ENCODE measurements around the gene EDIL3.
"Not testable (repeated sequence)": the region's sequence is repeated elsewhere in the genome, so short reads cannot be mapped to it uniquely, and the experiment has no call there.

Gene EDIL3

DNA sequence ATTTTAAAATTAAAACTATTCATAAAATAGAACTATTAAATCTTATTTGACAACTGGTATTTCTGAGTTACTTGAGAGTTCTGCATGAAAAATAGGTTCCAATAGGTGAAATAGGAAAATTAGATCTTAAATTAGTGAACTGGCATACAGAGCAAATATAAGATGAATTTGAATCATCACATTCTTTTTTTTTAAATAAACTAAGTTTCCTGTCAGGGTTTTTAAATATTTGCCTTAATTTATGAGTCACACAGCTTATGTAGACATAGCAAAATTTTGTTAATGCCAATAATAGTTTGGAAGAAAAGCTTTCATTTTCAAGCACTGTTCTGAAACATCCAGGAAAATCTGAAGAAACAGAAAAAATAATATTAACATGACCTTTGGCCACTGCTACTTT is 352.4 kb downstream of the EDIL3 start:
- DNase-seq = no peak
- Mint-ChIP-seq H3K27me3 (no peaks in the 10 kb centered on the region), H3K27ac (no peak overlapping the region), H3K4me1 (no peaks in the 10 kb centered on the region), H3K4me3 (no peak overlapping the region), H3K9me3 (no peaks in the 10 kb centered on the region), H3K36me3 (no peaks in the 10 kb centered on the region)
- CTCF ChIA-PET = no interaction called here

DNA sequence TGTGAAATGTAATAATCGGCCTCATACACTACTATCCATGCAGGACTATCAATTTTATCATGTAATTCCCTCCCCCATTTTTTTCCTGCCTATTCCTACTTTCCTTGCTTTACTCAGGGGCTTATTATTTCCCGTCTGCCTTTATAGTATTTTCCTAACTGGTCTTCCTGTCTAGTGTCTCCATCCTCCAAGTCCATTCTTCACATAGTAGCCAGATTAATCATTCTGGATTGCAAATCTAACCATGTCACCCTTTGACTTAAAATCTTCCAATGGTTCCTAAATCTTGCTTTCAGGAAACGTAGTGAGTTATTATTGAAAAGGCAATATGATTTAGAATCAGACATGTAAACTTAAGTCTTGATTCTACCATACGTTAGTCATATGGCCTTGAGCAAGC is 356.6 kb downstream of the EDIL3 start:
- Mint-ChIP-seq H3K27ac (no peak overlapping the region), H3K4me3 (no peak overlapping the region), H3K9me3 (peaks cover 1% of the 10 kb centered on the region), H3K4me1 (no peaks in the 10 kb centered on the region), H3K36me3 (no peaks in the 10 kb centered on the region), H3K27me3 (no peaks in the 10 kb centered on the region)
- CTCF ChIA-PET = no interaction called here
- DNase-seq = no peak

DNA sequence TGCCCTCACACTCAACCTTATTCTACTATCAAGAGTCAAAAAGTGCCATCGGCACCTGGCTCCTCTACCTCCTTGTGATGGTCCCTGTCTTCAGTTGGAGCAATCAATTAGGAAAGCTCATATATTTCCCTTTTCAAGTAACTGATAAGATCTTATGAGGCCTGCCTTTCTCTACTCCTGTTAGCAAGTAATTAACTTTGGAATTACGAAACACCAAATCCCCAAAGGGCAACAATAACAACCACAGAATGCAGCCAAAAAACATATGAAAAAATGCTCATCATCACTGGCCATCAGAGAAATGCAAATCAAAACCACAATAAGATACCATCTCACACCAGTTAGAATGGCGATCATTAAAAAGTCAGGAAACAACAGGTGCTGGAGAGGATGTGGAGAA is 366.2 kb downstream of the EDIL3 start:
- H3K27me3 Mint-ChIP-seq, H3K36me3 Mint-ChIP-seq, H3K4me1 Mint-ChIP-seq, CTCF ChIA-PET, H3K27ac Mint-ChIP-seq, H3K4me3 Mint-ChIP-seq, H3K9me3 Mint-ChIP-seq, DNase-seq: not testable (repeated sequence)

DNA sequence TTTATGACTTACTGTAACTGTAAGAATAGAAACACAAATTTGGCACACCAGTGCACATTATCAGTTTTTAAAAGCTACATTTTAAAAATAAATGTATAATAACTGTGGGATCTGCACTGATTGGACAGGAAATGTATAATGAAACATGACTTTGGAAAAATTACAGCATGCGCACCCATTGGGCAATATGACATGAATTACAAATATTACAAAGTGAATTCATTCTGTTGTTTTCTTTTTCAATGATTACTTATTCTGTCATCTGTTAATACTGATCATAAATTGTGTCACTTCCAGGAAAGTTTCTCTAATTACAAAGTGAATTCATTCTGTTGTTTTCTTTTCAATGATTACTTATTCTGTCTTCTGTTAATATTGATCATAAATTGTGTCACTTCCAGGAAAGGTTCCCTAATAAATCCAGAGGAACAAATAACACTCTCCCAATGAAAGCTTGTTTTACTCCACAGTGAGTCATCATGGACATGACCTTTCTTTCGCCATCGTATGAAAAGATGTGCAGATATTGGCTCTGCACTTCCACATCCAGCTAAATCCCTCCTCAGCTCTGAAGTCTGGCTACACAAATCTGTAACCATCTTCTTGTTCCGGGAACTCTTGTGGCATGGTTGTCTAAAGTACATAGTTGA is 367.0 kb downstream of the EDIL3 start:
- CTCF ChIA-PET = no interaction called here
- H3K4me1 Mint-ChIP-seq = no peaks in the 10 kb centered on the region
- no peak overlapping the region for H3K27ac Mint-ChIP-seq
- DNase-seq = no peak
- H3K4me3 Mint-ChIP-seq = no peak overlapping the region
- no peaks in the 10 kb centered on the region for H3K36me3 Mint-ChIP-seq
- H3K27me3 Mint-ChIP-seq = no peaks in the 10 kb centered on the region
- no peaks in the 10 kb centered on the region for H3K9me3 Mint-ChIP-seq

DNA sequence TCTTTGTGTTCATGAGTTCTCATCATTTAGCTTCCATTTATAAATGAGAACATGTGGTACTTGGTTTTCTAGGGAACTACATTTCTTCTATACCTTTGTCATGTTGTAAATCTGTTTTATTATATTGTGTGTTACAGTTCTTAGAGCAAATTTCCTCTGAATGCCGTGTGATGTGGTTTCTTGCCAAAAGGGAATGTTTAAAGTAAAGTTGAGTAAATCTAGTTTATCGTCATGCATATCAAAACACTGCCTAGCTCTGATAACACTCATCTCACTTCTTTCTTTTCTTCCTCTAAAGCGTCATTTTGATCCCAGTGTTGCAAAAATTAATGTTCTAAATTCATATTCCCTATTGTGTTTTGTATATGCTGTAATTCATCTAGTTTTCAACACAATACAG is 368.6 kb downstream of the EDIL3 start:
- H3K27ac Mint-ChIP-seq = no peak overlapping the region
- H3K4me1 Mint-ChIP-seq = no peaks in the 10 kb centered on the region
- no peaks in the 10 kb centered on the region for H3K36me3 Mint-ChIP-seq
- CTCF ChIA-PET = no interaction called here
- H3K4me3 Mint-ChIP-seq = no peak overlapping the region
- no peaks in the 10 kb centered on the region for H3K9me3 Mint-ChIP-seq
- H3K27me3 Mint-ChIP-seq = no peaks in the 10 kb centered on the region
- DNase-seq = no peak

DNA sequence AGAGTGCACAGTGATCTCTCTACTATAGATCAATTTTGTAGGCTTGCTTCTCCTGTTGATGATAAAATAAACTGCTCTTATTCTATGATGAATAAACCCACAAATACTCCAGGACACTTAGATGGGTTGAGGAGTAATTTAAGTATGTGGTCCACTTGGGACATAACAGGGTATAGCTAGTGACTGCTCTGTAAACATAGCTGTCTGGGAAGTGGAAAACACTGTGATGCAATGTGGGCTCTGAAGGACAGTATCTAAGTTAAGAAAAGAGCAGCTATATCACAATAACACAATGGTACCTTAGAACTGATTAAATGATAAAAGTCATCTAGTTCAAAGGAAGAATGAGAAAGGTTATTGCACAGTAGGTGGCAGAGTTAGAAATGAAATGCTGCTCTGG is 369.7 kb downstream of the EDIL3 start:
- no peaks in the 10 kb centered on the region for H3K27me3 Mint-ChIP-seq
- H3K4me1 Mint-ChIP-seq = no peaks in the 10 kb centered on the region
- CTCF ChIA-PET = no interaction called here
- no peaks in the 10 kb centered on the region for H3K9me3 Mint-ChIP-seq
- H3K27ac Mint-ChIP-seq = no peak overlapping the region
- no peaks in the 10 kb centered on the region for H3K36me3 Mint-ChIP-seq
- H3K4me3 Mint-ChIP-seq = no peak overlapping the region
- DNase-seq = no peak

DNA sequence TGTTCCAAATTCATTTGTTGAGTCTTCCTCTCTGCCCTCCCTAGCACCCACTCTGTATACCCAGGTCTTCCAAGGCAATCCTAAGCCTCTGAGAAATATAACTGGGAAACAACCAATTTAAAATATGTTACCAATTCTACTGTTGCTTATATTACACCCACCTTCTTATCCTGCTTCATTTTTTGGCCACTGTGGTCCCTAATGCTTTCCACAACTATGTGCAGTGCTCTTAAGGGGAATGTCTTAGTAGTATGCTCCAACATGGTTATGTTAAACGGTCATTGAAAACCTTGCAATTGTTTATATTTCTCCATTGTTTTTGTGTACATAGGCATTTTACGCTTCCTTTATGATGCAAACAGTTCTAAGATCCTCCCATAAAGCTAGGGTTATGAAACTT is 390.9 kb downstream of the EDIL3 start:
- Mint-ChIP-seq H3K27me3 (no peaks in the 10 kb centered on the region), H3K9me3 (no peaks in the 10 kb centered on the region), H3K4me3 (no peak overlapping the region), H3K4me1 (no peaks in the 10 kb centered on the region), H3K27ac (no peak overlapping the region), H3K36me3 (no peaks in the 10 kb centered on the region)
- DNase-seq = no peak
- CTCF ChIA-PET = no interaction called here

DNA sequence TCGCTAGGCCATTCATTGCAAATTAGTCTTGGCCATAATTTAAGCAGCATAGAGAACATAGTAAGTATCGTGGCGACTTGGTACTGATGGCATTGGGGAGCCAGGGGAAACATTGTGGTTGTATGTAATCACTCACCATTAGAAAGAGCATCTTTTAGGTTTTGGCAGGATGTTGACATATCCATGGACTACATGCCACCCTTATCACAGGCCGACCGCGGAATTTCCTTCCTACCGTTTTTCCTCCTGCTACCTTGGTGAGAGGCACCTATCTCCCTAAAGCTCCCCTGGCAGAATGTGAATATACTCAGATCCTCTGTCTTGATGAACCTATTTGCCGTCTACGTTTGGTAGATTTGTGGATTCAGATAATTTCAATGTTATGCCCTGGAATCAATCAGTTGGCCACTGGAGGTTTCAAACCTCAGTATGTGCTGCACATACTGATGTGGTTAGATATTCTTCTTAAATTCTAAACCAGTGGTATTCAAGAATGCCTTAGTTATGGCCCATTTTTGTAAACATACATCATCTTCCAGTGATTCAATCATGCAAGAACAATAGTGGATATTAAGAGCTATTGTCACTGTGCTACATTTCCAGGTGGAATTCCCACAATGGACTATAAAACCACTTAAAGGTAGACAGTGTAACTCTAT is 393.0 kb downstream of the EDIL3 start:
- DNase-seq = no peak
- Mint-ChIP-seq H3K9me3 (no peaks in the 10 kb centered on the region), H3K27ac (no peak overlapping the region), H3K36me3 (no peaks in the 10 kb centered on the region), H3K4me3 (no peak overlapping the region), H3K27me3 (no peaks in the 10 kb centered on the region), H3K4me1 (no peaks in the 10 kb centered on the region)
- CTCF ChIA-PET = no interaction called here

DNA sequence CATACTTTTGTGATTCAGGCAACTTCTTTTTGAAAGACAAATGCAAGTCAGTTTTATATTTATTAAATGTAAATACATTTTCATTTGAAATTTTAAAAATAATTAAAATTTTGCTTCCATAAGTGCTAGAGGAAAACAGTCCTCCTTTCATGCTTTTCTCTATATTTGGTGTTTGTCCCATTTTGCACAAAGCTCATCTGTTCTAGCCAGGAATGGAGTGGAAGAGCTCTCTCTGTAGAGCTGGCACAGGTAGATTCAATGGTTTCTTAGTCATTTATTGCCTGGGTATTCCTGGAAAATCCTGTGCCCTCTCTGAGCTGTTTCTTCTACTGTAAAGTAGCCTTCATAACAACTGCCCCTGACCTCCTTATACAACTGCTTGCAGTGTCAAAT is 396.4 kb downstream of the EDIL3 start:
- CTCF ChIA-PET = interaction anchor here (1.0 kb wide), 1 partner anchor 9 kb away, joined by 3 read pairs; no protein-coding TSS in a partner anchor
- Mint-ChIP-seq H3K9me3 (no peaks in the 10 kb centered on the region), H3K27me3 (no peaks in the 10 kb centered on the region), H3K4me1 (no peaks in the 10 kb centered on the region), H3K36me3 (no peaks in the 10 kb centered on the region), H3K27ac (no peak overlapping the region), H3K4me3 (no peak overlapping the region)
- DNase-seq = no peak

DNA sequence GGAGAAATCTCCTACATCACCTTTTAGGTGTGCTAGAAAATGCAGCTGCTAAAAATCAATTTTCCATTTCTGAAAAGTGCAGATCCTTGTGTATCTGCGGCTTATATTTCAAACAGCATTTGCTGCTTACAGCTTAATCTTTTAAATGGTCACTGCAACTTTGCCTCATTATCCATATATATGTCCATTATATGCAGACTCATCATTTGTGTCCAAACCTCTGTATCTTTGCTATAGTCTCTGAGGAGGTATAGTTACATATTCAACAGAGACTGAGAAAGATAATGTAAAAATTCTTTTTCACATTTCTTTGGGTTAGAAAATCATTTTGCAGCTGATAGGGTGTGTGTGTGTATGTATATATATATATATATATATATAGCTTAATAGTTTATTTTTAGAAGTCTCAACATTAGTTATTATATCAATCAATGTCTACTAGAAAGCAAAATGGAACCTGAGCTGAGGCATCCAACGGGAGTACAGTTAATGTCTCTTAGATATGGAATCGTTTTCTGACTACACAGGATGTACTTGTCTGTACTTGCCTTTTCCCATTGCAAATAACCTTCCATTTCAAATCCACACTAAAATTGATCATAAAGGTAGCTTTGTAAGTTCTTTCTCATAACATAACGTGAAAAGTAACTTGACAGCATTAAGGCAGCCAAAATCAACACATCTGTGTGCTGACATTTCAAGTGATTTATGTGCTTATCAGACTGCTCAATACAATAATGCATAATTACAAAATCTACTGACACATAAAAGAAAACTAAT is 397.0 kb downstream of the EDIL3 start:
- Mint-ChIP-seq H3K4me3 (no peak overlapping the region), H3K27ac (no peak overlapping the region), H3K36me3 (no peaks in the 10 kb centered on the region), H3K27me3 (no peaks in the 10 kb centered on the region), H3K4me1 (no peaks in the 10 kb centered on the region), H3K9me3 (no peaks in the 10 kb centered on the region)
- CTCF ChIA-PET = interaction anchor here (1.0 kb wide), 1 partner anchor 8 kb away, joined by 3 read pairs; no protein-coding TSS in a partner anchor
- DNase-seq = no peak

DNA sequence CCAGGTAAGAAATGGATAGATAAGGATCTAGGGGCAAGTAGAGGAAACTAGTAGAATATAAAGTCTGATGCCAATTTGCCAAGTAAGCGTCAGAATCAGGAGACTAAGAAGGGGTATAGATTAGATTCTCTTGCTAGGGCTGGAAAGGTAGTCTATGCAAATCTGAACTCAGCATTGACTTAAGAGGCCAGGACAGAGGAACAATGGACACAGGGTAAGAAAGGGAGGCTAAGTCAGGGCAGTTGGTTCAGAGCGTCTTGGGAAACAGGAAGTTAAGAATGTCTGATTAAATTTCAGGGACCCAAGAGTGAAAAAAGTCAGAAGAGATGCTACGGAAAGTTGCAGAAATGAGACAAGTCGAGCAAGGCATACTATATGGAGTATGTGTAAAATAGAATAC is 400.8 kb downstream of the EDIL3 start:
- Mint-ChIP-seq H3K27ac (no peak overlapping the region), H3K9me3 (no peaks in the 10 kb centered on the region), H3K36me3 (no peaks in the 10 kb centered on the region), H3K4me1 (no peaks in the 10 kb centered on the region), H3K4me3 (no peak overlapping the region), H3K27me3 (no peaks in the 10 kb centered on the region)
- CTCF ChIA-PET = no interaction called here
- no peak for DNase-seq

DNA sequence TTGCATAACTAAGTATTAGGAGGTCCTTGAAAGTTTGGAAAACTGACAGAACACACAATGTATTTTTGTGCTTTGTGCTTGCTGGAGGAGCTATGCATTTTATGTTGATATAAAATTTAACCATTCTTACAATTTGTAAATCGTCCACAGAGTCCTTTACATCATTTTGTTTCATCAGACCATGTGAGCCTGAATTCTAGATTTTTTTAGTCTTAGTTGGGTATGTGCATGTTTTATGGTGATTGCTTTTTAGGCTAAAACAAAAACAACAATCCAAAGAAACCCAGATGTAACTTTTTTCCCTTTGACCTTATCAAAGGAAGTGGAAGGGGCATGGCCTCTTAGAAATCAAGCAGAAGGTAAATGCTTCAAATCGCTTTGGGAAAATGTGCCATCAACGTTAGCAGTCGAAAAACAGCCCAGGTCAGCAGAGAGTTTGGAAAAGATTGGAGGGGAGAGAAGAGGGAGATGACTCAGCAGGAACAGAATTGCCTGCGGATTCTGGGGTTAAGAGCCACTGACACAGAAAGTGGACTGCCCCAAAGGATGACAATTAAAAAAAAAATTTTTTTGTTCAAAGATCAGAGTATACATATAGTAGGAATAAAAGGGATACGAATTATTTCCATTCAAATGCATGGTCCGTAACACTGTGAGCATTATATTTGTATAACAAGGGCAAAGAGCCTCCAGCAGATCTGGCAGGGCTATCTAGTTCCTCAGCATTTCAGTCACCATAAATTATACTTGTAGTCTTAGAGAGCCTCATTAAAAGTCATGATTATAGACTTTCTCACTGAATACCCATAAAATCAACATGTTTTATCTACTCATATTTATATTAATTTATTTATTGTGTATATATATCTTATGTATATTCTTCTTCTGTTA is 410.5 kb downstream of the EDIL3 start:
- CTCF ChIA-PET = no interaction called here
- Mint-ChIP-seq H3K4me3 (no peak overlapping the region), H3K27ac (no peak overlapping the region), H3K27me3 (no peaks in the 10 kb centered on the region), H3K4me1 (no peaks in the 10 kb centered on the region), H3K36me3 (no peaks in the 10 kb centered on the region), H3K9me3 (no peaks in the 10 kb centered on the region)
- no peak for DNase-seq

DNA sequence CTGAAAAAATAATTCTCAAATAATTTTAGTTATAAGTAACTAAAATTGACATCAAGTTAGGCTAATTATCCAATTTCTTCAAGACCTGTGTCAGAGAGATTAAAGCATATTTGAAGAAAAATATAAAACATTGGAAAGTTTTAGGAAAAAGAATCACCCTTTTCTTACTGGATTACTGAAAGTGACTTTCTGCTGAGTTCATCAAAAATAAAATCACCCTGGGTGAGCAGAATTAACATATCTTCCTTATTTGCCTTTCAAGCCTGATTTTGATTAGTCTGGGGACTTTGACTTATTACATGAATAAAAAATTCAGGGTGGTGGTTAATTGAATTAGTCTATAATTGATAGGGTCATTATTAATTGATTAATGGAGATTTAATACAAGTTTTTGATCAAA is 411.8 kb downstream of the EDIL3 start:
- H3K4me3 Mint-ChIP-seq = no peak overlapping the region
- H3K4me1 Mint-ChIP-seq = no peaks in the 10 kb centered on the region
- H3K27me3 Mint-ChIP-seq = no peaks in the 10 kb centered on the region
- no peak for DNase-seq
- no peaks in the 10 kb centered on the region for H3K9me3 Mint-ChIP-seq
- H3K27ac Mint-ChIP-seq = no peak overlapping the region
- no peaks in the 10 kb centered on the region for H3K36me3 Mint-ChIP-seq
- CTCF ChIA-PET = no interaction called here

DNA sequence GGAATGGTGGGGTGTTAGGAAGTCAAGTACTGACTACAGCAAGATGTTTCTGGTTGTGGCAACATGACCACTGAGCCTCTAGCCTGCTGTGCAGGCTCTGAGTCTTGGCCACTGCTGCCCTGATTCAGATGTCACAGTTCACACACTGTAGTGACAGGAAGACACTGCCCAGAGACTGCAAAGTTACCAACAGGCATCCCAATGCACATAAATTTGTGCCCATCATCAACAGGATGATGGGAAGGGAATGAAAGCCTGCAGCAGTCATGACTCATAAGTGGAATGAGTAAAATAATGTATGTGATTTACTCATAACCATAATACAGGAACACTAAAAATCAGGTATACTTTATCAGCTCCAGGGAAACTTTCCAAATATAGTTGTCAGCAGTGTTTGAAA is 412.4 kb downstream of the EDIL3 start:
- no peak overlapping the region for H3K4me3 Mint-ChIP-seq
- H3K36me3 Mint-ChIP-seq = no peaks in the 10 kb centered on the region
- H3K4me1 Mint-ChIP-seq = no peaks in the 10 kb centered on the region
- no peak for DNase-seq
- CTCF ChIA-PET = no interaction called here
- H3K27ac Mint-ChIP-seq = no peak overlapping the region
- H3K9me3 Mint-ChIP-seq = no peaks in the 10 kb centered on the region
- H3K27me3 Mint-ChIP-seq = no peaks in the 10 kb centered on the region
